ENCODE measurements around the gene HAX1.

GRCh38 chr1:154272217-154272998 is at the start of gene HAX1:
- TF ChIP-seq CTCF (IDR thresholded peaks at IDR 0.05; ENCODE audit: low read depth, low read length, missing input control), result peak; percentile 78
- TF ChIP-seq MAX (IDR thresholded peaks at IDR 0.05), result peak; percentile 93
- TF ChIP-seq REST (IDR thresholded peaks at IDR 0.05), result peak; percentile 67
- TF ChIP-seq ZBTB33 (IDR thresholded peaks at IDR 0.05), result peak; percentile 97
- TF ChIP-seq ATF3 (IDR thresholded peaks at IDR 0.05), result peak; percentile 54
- peak; percentile 93 to 98 for TF ChIP-seq EGR1 (IDR thresholded peaks at IDR 0.05; ENCODE audit: low read depth in 2 of 2)
- TF ChIP-seq RAD21 (IDR thresholded peaks at IDR 0.05), result peak; percentile 93 to 94
- peak; percentile 82 for TF ChIP-seq SP1 (IDR thresholded peaks at IDR 0.05)
- TF ChIP-seq TAF1 (conservative IDR thresholded peaks at IDR 0.05), result peak; percentile 56

All from liver (tissue), 3 donors.